Heart right ventricle (tissue), 16 donors: ENCODE measurements around the gene DYRK2. TPM values are rescaled to one million over a fixed set of nuclear protein-coding genes. Genes with fewer than 3 reads are reported as not detected.

Experiments used
- ATAC-seq, 8 donors: fragments of 200-7000 bp; cut with Tn5 transposase; one replicate each; pipeline ENCODE4 v1.9.1; 2020; ENCODE audit warnings: mild to moderate bottlenecking in 8 of 8, moderate library complexity in 8 of 8, moderate number of reproducible peaks in 1 of 8
- DNase-seq, 2 donors: peaks; one replicate each; pipeline ENCODE4 v3.0.0-alpha.2; 2020
- H3K27ac ChIP-seq, 10 donors: fragments of 200-600 bp; sonication (generic) in 2 of 10; one replicate each; pipeline versions ENCODE4 v1.5.0 to v1.8.0; 2020 to 2022; ENCODE audit warnings: mild to moderate bottlenecking in 3 of 10
- H3K27me3 ChIP-seq, 7 donors: fragments of 200-600 bp; one replicate each; pipeline ENCODE4 v1.8.0; 2021 to 2022; ENCODE audit warnings: mild to moderate bottlenecking in 2 of 7
- H3K36me3 ChIP-seq, 9 donors: fragments of 200-600 bp; sonication (generic) in 1 of 9; one replicate each; pipeline versions ENCODE4 v1.5.0 to v1.8.0; 2020 to 2022; ENCODE audit warnings: mild to moderate bottlenecking in 2 of 9
- H3K4me1 ChIP-seq, 9 donors: fragments of 200-600 bp; sonication (generic) in 1 of 9; one replicate each; pipeline versions ENCODE4 v1.5.0 to v1.8.0; 2020 to 2022; ENCODE audit warnings: mild to moderate bottlenecking in 4 of 9
- H3K4me3 ChIP-seq, 10 donors: fragments of 200-600 bp; sonication (generic) in 2 of 10; one replicate each; pipeline versions ENCODE4 v1.5.0 to v1.8.0; 2020 to 2022; ENCODE audit warnings: mild to moderate bottlenecking in 7 of 10, moderate library complexity in 2 of 10
- H3K9me3 ChIP-seq, 11 donors: fragments of 200-600 bp in 10 of 11; sonication (generic) in 2 of 11; one replicate each; pipeline versions ENCODE4 v1.5.0 to v1.8.0; 2013 to 2022; ENCODE audit warnings: mild to moderate bottlenecking in 2 of 11, control low read depth in 1 of 11, moderate library complexity in 1 of 11
- CTCF ChIP-seq, 9 donors: fragments of 200-600 bp; sonication (generic) in 2 of 9; IDR thresholded peaks; one replicate each; pipeline versions ENCODE4 v1.5.0 to v1.8.0; 2021 to 2022; ENCODE audit warnings: antibody characterized with exemption in 9 of 9, mild to moderate bottlenecking in 5 of 9, moderate library complexity in 1 of 9
- WGBS, 2 donors: extraction: QIAGEN DNeasy Blood & Tissue Kit; methylation state at CpG; one replicate each; pipeline ENCODE4 v1.1.7; 2013; ENCODE audit warnings: inconsistent platforms in 1 of 2; 5-methylcytosine and 5-hydroxymethylcytosine counted together
- intact Hi-C, 10 donors: fragments of 100-400 bp; cut with DNase I; formaldehyde crosslinking; loops; one replicate each; pipeline versions ENCODE4 v1.11.1 to v1.14.2; 2022
- polyA plus RNA-seq, 2 donors: library from polyadenylated mRNA; stranded (reverse); fragments of 200-250 nt; gene quantifications; one replicate each; pipeline ENCODE4 v1.2.3, GENCODE V29; 2013
- total RNA-seq, 10 donors: library from RNA; stranded (reverse); fragmentation: NEBNext Ultra II Directional in 3 of 10; extraction: Animal tissue kit (Norgen Biotek cat#: 25700) in 3 of 10; gene quantifications; one replicate each; pipeline versions ENCODE4 v1.2.1 to v1.2.4, GENCODE V29; 2021 to 2023
- donor health status: Arrhythmogenic right ventricular cardiomyopathy.
- donor health status: ischemic (EF 13 %, LVEDD 7.1; RV severe dilation, severe dysfunction).
- donor health status: healthy with polysubstance abuse.
- donor health status: DM: no; HTN: yes; CAD: no.
- donor health status: DM: no; HTN: no; CAD: no.
- donor health status: ischemic (EF 25% LVEDD 6.9; RV normal size, moderate dysfunction).
- donor health status: ischemic (EF 25% LVEDD 5.7; RV mildly dilated, moderate dysfunction).
- donor health status: healthy.
- donor health status: DM: yes; HTN: yes; CAD: no.
- donor health status: Ischemic cardiomyopathy.
- donor health status: ischemic (EF 35%, LVEDD 5.7; RV mildly dilated, moderate dysfunction).
- donor health status: nonischemic (EF 11% LVEDD 7.7; RV severe dilation, severe dysfunction).
- donor health status: DM: yes; HTN: yes; CAD: no.
- donor health status: PGD.
- donor health status: ischemic (EF 29% LVEDD 5.4; RV normal size, mild dysfunction).
- donor health status: nonischemic (EF 23%, LVEDD 6.1; RV moderate dilation, normal function).

The DYRK2 gene
- total and polyA plus RNA-seq, 12 donors = 6.4 to 55.8 (median 41.9) TPM

- ATAC-seq (no peak), DNase-seq (no peak)
- Histone ChIP-seq H3K27ac (peak overlapping the region in 7 of 10 donors; percentile 71 to 87 (median 77)), H3K4me1 (peaks cover 0 to 36% (median 14%) of the 10 kb centered on the region in 9 donors), H3K9me3 (no peaks in the 10 kb centered on the region), H3K27me3 (no peaks in the 10 kb centered on the region), H3K4me3 (no peak overlapping the region), H3K36me3 (no peaks in the 10 kb centered on the region)
- intact Hi-C loops = no loop called here
- WGBS, 2 donors = 91 to 94% methylated on average over 1 of the region's 1 CpG
- TF ChIP-seq CTCF (IDR thresholded peaks at IDR 0.05) = no peak
These were observed 33.5 kb downstream of the DYRK2 start for GRCh38 chr12:67681941-67682620.

- 49 to 57% methylated on average over 1 of the region's 1 CpG for WGBS, 2 donors
- no peaks in the 10 kb centered on the region for H3K36me3 ChIP-seq
These were observed 40.8 kb downstream of the DYRK2 start for GRCh38 chr12:67689385-67689784.

GRCh38 chr12:67690656-67691055, 42.1 kb downstream of the DYRK2 start:
- no peak for ATAC-seq
- Histone ChIP-seq H3K27ac (no peak overlapping the region), H3K27me3 (no peaks in the 10 kb centered on the region), H3K36me3 (no peaks in the 10 kb centered on the region), H3K4me3 (no peak overlapping the region), H3K4me1 (peaks cover 0 to 12% (median 6%) of the 10 kb centered on the region in 9 donors), H3K9me3 (no peaks in the 10 kb centered on the region)
- 62 to 68% methylated on average over 1 of the region's 1 CpG for WGBS, 2 donors
- intact Hi-C loops = no loop called here
- DNase-seq = no peak
- TF ChIP-seq CTCF (IDR thresholded peaks at IDR 0.05) = no peak

More at GRCh38 chr12:67689385-67689784, 40.8 kb downstream of the DYRK2 start:
- H3K9me3 ChIP-seq = no peaks in the 10 kb centered on the region
- no peak for DNase-seq
- TF ChIP-seq CTCF (IDR thresholded peaks at IDR 0.05) = no peak
- H3K4me3 ChIP-seq = no peak overlapping the region
- intact Hi-C loops = no loop called here
- no peak for ATAC-seq
- H3K4me1 ChIP-seq = peaks cover 0 to 7% (median 3%) of the 10 kb centered on the region in 9 donors
- H3K27me3 ChIP-seq = no peaks in the 10 kb centered on the region
- H3K27ac ChIP-seq = no peak overlapping the region

- peaks cover 0 to 12% (median 6%) of the 10 kb centered on the region in 9 donors for H3K4me1 ChIP-seq
- DNase-seq (no peak), ATAC-seq (no peak)
- intact Hi-C loops = no loop called here
- no peaks in the 10 kb centered on the region for H3K9me3 ChIP-seq
- H3K27me3 ChIP-seq = no peaks in the 10 kb centered on the region
- 84 to 90% methylated on average over 5 of the region's 5 CpGs for WGBS, 2 donors
- H3K27ac ChIP-seq = no peak overlapping the region
- no peaks in the 10 kb centered on the region for H3K36me3 ChIP-seq
- no peak overlapping the region for H3K4me3 ChIP-seq
- TF ChIP-seq CTCF (IDR thresholded peaks at IDR 0.05) = no peak
These were observed 42.7 kb downstream of the DYRK2 start for GRCh38 chr12:67691220-67691619.
